Gastroesophageal sphincter (tissue), 3 donors: ENCODE results near the gene ZBTB20.

Source experiments
- EP300 ChIP-seq: sonication (generic); formaldehyde crosslinking; IDR thresholded peaks from one replicate; pipeline ENCODE4 v1.6.1; 2017; ENCODE audit warnings: antibody characterized with exemption, mild to moderate bottlenecking
- TF ChIP-seq, protein P1 (sequence below), 4 experiments: fragments of 200-600 bp in 2 of 4; fragments of 450-650 bp in 2 of 4; sonication (generic) in 1 of 4; IDR thresholded peaks; one replicate each; pipeline ENCODE4 v1.5.1; 2017 to 2019; ENCODE audit warnings: antibody characterized with exemption in 4 of 4, mild to moderate bottlenecking in 2 of 4, moderate library complexity in 2 of 4

DNA sequence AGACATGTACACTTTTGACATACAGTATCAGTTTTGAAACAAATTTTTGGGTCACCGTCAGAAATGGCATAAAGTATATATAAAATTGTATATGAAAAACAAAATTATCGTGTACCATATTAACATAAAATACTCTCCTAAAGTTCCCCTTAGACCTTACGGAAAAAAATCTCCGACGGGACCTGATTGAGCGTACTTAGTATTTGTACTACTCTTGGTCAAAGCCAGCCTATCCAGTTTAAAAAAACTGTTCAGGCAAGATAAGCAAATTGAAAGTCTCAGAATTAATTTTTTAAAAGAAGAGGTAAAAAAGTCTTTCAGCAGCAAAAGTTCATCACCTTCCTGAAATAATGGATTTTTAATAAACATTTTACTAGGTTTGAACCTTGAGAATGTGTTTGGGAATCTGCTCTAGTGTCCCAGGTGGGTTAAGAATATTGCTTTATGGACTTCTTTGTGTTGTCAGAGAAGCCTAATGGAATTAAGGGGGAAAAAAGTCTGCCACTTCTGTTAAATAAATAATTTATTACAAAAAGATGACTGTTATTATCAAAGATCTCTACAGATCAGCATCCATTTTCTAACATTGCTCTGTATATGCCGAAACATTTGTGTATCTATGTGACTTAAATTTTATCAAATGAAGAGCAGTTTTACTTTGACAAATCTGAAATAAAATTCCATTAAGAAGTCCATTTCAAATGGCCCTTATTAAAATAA lies 48.6 kb downstream of the ZBTB20 start:
- TF ChIP-seq, protein P1, sequence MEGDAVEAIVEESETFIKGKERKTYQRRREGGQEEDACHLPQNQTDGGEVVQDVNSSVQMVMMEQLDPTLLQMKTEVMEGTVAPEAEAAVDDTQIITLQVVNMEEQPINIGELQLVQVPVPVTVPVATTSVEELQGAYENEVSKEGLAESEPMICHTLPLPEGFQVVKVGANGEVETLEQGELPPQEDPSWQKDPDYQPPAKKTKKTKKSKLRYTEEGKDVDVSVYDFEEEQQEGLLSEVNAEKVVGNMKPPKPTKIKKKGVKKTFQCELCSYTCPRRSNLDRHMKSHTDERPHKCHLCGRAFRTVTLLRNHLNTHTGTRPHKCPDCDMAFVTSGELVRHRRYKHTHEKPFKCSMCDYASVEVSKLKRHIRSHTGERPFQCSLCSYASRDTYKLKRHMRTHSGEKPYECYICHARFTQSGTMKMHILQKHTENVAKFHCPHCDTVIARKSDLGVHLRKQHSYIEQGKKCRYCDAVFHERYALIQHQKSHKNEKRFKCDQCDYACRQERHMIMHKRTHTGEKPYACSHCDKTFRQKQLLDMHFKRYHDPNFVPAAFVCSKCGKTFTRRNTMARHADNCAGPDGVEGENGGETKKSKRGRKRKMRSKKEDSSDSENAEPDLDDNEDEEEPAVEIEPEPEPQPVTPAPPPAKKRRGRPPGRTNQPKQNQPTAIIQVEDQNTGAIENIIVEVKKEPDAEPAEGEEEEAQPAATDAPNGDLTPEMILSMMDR (IDR thresholded peaks at IDR 0.05): no peak
- no peak for TF ChIP-seq EP300
